22Rv1 (cell line): ENCODE measurements around the gene STK26.
"Not testable (repeated sequence)": the region's sequence is repeated elsewhere in the genome, so short reads cannot be mapped to it uniquely, and the experiment has no call there.

Source experiments
- H3K27ac ChIP-seq: fragments of 450-650 bp; 2 replicates; pipeline ENCODE4 v1.5.1; 2017
- CTCF ChIP-seq: fragments of 450-650 bp; IDR thresholded peaks from 2 replicates; pipeline ENCODE4 v1.5.1; 2017; ENCODE audit warnings: mild to moderate bottlenecking
- ZFX ChIP-seq: fragments of 450-650 bp; IDR thresholded peaks from 2 replicates; pipeline ENCODE4 v1.6.1; 2017; ENCODE audit warnings: antibody characterized with exemption, borderline replicate concordance

Gene STK26

GRCh38 chrX:132037479-132037993 lies 14.4 kb downstream of the STK26 start:
- TF ChIP-seq ZFX = no peak
- no peak for TF ChIP-seq CTCF
- H3K27ac ChIP-seq = no peak overlapping the region

- TF ChIP-seq ZFX (no peak), CTCF (no peak)
- no peak overlapping the region for H3K27ac ChIP-seq
Measured at GRCh38 chrX:132040066-132040465, 17.0 kb downstream of the STK26 start.

- no peak overlapping the region for H3K27ac ChIP-seq
- TF ChIP-seq ZFX (no peak), CTCF (no peak)
Measured at GRCh38 chrX:132041015-132041414, 17.9 kb downstream of the STK26 start.

- no peak for TF ChIP-seq CTCF
- no peak for TF ChIP-seq ZFX
- no peak overlapping the region for H3K27ac ChIP-seq
Measured at GRCh38 chrX:132043977-132044376, 20.9 kb downstream of the STK26 start.

GRCh38 chrX:132044953-132045352 lies 21.9 kb downstream of the STK26 start:
- H3K27ac ChIP-seq = no peak overlapping the region
- no peak for TF ChIP-seq CTCF
- TF ChIP-seq ZFX = no peak

GRCh38 chrX:132045456-132045855 lies 22.4 kb downstream of the STK26 start:
- TF ChIP-seq ZFX = no peak
- no peak for TF ChIP-seq CTCF

GRCh38 chrX:132046533-132046932 lies 23.4 kb downstream of the STK26 start:
- no peak overlapping the region for H3K27ac ChIP-seq
- no peak for TF ChIP-seq CTCF

More at GRCh38 chrX:132045456-132045855, 22.4 kb downstream of the STK26 start:
- H3K27ac ChIP-seq = no peak overlapping the region

- not testable (repeated sequence) for H3K27ac ChIP-seq
Measured at GRCh38 chrX:132051778-132052177, 28.7 kb downstream of the STK26 start.
